Activated CD4-positive, alpha-beta T cell treated with anti-CD3 and anti-CD28 coated beads, Interleukin-2, amount 50 U/mL, for 1 hour (primary cell): ENCODE measurements around the gene CETN3.
"Not testable (repeated sequence)": the region's sequence is repeated elsewhere in the genome, so short reads cannot be mapped to it uniquely, and the experiment has no call there.

Experiments
- DNase-seq: peaks from one replicate; pipeline ENCODE4 v3.0.0-alpha.2; 2020

Gene CETN3

DNA sequence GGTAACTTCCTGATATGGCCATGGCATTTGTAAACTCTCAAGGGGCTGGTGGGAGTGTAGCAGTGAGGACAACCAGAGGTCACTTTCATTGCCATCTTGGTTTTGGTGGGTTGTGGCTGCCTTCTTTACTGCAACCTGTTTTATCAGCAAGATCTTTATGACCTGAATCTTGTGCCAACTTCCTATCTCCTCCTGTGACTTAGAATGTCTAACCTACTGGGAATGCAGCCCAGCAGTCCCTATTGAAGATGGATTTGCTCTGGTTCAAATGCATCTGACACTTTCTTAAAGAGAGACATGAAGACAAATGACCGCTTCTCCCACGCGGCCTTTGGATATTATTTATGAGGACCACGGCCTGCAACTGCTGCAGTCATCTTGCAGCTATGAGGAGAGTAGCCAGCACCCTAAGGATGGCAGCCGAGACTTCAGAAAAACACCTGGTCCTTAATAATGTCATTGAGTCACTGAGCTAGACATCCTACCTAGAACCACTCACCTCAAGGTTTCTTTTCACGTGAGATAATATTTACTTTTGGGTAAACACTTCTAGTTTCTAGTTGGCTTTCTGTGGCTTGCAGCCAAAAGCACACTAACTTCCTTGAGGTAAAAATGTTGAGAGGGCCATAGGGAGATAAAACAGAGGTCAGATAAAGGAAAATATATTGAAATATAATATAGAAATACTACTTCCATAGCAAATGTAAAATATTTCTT is 28.2 kb downstream of the CETN3 start:
- DNase-seq = no peak

DNA sequence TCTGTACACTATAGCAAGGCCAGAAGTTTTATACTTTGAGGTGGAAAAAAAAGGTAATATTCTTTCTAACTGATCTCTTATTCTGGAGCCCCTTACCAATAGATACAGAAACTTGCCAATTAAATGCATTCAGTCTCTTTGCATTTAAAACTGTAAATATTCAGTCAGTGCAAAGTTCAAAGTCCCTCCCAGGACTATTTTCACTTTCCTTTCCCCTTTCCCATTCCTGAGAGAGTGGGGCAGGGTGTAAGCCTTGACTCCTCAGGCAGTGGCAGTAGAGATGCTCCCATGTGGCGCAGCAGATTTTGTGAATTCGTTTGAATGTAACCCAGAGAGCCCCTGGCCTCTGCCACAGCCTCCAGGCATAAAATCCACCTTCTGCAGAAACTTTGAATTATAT is 29.9 kb downstream of the CETN3 start:
- no peak for DNase-seq

DNA sequence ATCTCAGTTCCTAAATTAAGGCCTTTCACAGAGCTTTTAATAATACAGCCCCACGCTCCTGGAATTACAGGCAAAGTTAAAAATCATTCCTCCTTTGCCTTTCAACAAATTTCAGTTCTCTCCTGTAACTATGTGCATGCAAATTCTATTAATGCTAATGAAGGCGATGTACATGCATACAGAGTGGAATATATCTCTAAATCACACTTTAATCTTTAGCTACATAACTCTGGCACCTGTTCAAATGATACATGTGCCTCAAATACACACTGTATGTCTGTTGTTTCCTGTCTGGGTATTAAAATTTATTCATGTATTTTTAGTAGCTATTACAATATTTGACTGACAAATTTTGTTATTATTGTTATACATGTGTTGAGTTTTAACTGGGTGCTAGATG is 30.8 kb downstream of the CETN3 start:
- no peak for DNase-seq

DNA sequence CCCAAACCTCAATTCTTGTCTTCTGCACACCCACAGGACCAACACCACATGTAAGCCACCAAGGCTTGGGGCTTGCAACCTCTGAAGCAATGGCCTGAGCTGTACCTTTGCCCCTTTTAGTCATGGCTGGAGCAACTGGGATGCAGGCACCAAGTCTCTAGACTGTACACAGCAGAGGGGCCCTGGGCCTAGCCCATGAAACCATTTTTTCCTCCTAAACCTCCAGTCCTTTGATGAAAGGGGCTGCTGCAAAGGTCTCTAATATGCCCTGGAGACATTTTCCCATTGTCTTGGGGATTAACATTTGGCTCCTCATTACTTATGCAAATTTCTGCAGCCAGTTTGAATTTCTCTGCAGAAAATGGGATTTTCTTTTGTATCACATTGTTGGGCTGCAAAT is 38.3 kb downstream of the CETN3 start:
- not testable (repeated sequence) for DNase-seq

DNA sequence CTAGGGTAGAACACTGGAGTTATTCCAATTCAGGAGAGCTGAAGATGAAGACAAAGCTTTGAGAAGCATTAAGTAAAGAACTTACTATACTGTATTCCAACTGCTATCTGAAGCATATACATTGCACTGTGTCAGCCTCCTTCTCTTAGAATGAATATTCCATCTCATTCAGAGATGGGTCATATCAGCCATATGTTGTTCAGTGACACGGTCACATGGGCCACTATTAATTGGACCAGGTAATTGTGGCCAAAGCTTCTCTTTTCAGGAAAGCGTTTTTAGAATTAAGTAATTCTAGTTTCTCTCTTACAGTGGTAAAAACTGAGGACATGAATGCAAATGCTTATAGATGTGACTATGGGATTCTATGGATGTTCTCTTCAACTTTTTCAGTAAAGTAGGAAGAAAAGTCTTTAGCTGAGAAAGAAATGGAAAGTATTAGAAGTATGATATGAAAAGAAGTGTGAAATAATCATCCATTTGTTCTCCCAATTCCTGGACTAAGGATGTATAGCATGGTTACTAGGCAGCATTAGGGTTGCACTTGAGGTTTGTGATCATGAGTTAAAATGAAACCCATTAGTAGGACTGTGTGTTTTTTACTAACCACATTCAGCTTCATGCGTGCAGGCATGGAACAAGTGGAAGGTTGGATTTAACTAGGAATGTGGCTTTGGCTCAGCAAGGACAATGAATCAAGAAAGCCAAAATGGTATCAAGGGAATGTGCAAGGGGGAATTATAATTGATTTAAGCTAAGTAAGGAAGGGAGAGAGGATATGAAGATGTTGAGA is 40.9 kb downstream of the CETN3 start:
- DNase-seq = no peak

DNA sequence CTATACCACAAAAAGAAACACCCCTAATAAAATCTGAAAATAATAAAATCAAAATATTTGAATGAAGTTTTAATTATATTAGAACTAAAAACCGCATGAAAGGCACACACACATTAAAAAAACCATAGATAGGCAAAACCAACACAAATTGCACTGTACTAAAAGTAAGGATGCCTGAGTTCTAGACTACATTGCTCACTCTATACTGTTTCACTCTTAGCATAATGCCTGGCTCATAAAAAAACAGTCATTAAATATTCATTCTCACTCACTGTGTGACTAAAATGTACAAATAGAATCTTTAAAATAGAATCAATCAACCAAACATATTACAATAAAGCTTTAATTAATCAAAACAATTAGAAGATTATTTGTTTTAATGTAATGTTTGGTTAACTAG is 41.7 kb downstream of the CETN3 start:
- DNase-seq = no peak

DNA sequence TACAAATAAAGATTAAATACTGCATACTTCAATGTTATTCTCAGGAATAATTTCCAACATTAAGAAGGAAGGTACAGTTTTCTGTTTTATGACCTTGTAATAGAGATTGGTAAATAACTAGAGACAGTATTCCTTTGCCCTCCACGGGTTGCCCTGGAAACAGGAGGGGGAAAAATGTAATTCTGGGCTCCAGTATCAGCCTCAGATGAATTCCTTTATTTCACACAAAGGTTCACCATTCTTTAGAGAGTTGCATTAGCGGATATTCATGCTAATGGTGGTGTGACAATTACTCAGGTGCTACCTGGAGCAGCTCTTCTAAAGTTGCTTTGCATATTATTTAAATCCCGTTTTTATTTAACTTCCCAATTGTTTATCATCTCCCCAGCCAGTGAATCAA is 42.6 kb downstream of the CETN3 start:
- no peak for DNase-seq

DNA sequence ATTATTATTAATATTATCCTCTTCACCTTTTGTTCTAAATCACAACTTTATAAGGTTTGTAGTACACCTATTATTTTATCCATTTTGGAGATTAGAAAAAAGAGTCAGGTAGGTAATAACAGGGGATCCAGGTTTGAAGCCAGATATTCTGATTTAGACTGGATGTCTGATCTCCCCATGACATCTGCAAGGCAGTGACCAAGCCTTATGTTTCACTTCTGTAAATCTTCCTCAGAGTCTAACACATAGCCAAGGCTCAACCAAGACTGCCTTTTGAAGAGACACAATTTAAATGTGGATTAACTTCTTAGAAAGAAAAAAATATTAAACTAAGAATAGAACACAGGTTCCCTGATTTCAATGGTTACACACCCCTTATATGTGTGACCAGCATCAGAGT is 44.2 kb downstream of the CETN3 start:
- DNase-seq = no peak

DNA sequence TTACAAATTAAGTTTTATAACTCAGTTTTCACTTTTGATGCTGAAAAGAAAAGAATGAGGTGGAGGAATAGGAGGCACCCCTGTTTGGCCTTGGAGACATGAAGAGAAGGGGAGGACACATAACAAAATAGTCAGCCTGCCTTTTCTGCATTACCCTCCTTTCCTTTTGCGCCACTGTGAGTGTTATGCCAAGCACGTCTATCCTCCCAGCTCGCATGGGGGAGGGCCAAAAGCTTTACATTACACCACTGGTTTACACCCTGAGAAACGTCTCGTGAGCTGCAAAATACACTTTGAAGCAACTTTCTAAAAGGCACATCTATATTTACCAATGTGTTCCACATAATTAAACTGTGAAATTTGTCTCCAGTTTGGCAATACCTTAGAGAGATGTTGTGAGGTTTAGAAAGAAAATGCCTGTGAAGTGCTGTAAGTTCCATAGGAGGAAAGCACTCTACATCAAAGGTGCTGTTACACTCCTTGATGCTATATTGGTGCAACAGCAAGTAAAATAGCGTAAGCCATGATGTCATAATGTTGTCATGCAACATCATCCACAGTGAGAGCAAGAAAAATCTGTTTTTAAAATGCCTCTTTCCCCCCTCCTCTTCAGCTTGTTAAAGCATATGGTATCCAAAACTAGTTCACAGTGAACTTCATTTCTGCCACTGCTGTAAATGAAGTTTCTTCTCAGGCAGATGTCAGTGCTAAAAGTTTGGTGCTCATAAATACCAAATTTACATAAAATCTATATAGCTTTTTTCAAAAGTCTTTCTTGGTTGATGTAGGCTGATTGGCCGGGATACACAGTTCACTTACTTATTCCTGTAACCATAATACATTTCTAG is 50.3 kb downstream of the CETN3 start:
- no peak for DNase-seq

DNA sequence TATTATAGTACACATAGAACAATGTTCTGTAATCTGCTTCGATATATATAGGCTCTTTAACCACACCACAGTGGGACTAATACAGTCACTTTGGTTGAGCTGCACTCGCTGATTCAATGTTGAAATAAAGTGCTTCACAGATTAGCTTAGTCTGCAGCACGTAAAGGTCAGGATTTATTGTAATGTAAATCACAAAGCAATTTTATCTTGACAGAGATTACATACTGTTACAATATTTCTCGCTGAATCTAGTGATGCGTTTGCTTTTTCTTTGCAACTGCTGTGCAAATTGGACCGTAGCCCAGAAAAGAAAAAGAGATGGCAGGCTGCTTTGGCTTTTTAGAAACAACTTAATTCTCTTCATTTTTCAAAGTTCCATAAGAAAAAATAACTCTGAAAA is 52.9 kb downstream of the CETN3 start:
- DNase-seq = no peak

DNA sequence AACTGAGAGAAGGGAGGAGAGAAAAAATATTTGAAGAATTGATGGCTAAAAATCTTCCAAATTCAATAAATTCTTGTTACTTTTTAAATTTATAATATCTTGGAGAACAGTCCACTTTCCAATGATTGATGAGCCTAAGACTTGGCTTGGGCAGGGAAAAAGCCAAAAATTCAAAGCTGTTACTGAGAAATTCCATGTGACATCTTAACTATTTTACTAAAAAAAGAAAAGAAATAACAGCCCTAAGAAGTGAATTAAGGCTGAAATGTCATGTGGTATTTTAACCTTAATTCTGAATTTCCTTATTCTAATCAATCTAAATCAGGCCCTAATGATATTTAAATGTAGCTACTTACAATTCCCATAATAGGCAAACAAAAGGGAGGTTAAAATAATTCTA is 53.4 kb downstream of the CETN3 start:
- no peak for DNase-seq

DNA sequence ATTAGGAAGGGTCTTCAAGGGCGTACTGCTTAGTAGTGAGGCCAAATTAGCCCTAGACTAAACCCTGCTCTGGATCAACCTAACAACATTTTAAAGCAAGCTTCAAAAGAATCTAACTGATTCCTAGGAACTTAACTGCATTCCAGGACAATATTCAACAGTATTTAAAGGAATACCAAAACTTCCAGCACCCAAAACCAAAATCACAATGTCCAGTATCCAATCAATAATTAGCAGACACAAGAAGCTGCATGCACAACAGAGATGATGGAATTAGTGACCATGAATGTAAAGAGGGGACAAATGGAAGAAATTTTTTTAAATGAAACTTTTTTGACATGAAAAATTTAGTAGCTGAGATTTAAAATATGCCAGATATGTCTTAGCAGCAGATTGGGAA is 53.9 kb downstream of the CETN3 start:
- no peak for DNase-seq

DNA sequence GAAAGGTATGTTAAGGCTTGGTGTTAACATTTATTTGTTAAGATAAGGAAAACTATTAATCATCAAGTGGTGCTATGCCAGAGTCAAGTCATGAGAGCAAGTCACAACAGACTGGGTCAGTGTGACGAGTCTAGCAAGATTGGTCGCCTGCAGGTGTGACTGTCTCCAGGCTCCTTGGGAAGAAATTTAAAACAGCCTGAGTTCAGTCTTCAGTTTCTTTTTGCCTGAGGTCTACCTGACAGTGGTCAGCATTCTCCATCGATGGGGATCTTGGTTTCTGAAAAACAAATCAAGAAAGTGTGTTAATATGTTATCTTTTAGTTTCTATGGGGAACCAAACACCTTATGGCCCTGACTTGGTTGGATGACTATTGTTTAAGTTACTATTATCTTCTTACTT is 56.3 kb downstream of the CETN3 start:
- DNase-seq = no peak

DNA sequence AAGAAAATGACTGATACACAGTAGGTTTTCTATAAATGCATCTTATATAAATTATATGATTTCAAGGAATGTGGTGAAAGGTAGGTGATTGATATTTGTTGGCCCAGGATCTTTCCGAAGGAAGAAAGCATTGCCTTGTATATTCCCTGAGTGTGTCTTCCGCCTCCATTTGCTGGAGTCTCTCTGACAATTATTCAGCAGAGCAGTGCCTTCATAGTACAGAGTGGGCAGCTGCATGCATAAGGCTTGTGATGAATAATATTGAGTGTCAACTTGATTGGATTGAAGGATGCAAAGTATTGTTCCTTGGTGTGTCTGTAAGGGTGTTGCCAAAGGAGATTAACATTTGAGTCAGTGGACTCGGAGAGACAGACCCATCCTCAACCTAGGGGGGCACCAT is 58.5 kb downstream of the CETN3 start:
- no peak for DNase-seq

DNA sequence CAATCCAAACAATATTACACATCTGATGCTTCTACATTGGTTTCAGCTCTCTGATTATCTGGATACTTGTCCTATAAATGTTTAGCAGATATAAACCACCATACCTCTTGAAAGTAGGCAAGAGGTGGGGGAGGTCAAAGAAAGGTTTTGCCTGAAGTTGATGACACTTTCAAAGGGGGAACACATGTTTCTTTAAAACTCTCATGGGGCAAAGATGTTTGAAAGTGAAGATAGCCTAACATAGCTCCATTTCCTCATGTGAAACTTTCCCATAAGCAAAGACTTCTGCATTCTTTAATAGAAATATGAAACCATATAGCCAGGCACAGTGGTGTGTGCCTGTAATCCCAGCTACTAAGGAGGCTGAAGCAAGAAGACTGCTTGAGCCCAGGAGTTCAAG is 62.1 kb downstream of the CETN3 start:
- DNase-seq = no peak

DNA sequence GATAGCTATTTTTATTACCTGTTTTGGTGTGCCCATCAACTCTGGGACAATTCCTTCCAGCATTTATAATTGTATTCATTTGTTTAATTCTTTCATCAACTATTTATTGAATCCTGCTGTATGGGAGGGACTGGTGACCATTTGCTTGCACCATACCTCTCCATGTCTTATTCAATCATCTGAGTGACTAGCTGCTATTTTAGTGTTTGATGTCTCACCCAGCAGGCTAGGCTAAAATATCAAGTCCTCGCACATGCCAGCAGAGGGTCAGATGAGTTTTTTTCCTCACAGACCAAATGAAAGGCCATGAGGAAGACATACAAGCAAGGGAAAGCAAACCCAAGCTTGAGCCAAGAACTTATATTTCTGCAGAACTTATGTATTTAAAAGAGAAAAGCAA is 63.9 kb downstream of the CETN3 start:
- no peak for DNase-seq

DNA sequence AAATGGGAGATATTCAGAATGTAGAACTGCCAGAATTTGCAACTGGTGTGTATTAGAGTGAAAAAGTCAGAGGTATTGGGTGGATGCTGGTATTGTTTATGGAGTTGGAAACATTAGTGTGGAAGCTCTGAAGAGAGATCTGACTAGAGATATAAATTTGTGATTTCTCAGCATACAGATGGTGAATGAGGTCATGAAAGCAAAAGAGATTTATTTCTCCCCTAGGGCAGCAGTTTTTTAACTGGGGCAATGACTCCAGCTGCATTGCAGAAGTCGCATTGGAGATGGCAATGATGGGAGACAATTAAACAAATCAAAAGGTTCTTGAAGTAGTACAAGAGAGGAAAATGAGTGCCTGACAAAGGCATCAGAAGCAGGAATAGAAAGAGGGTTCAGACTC is 64.9 kb downstream of the CETN3 start:
- no peak for DNase-seq

DNA sequence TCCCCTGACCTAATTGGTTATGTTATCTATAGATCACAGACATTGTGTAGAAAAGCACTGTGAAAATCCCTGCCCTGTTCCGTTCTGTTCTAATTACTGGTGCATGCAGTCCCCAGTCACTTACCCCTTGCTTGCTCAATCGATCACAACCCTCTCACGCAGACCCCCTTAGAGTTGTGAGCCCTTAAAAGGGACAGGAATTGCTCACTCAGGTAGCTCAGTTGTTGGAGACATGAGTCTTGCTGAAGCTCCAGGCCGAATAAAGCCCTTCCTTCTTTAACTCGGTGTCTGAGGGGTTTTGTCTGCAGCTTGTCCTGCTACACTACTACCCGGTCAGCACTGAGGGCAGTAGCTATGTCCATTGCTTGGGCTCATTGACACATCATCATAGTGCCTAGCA is 65.8 kb downstream of the CETN3 start:
- not testable (repeated sequence) for DNase-seq

DNA sequence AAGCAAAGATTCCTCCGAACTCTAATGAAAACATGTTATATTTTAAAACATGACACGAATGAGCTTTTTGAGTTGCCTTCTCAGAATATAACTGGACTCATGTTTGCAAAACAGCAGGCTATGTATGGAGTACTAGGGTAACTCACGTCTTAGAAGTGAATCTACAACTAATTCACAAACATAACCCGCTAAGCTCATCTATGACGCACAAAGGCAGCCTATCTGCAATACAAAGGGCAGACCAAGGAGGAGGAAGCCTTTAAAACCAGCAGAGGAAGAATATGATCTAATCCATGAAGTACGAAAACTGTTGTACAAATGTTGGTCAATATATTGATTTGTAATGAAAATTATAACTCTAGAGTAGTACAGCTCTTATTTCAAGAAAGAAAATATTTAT is 67.0 kb downstream of the CETN3 start:
- no peak for DNase-seq
